ENCODE measurements around the gene CLDN19.
"Not testable (repeated sequence)": the region's sequence is repeated elsewhere in the genome, so short reads cannot be mapped to it uniquely, and the experiment has no call there.

Gene CLDN19

GRCh38 chr1:42730988-42731387, 9.0 kb downstream of the CLDN19 start:
- H3K36me3 ChIP-seq (ENCODE audit: control insufficient read depth, insufficient read depth, low read length): no peaks in the 10 kb centered on the region

GRCh38 chr1:42730002-42730401, 10.0 kb downstream of the CLDN19 start:
- Histone ChIP-seq H3K36me3 (ENCODE audit: control insufficient read depth, insufficient read depth, low read length) (no peaks in the 10 kb centered on the region), H3K9me3 (ENCODE audit: control insufficient read depth, low read length) (no peaks in the 10 kb centered on the region), H3K27ac (ENCODE audit: low read depth, low read length, severe bottlenecking) (no peak overlapping the region), H3K4me3 (ENCODE audit: extremely low read depth, insufficient read depth, low read length, poor library complexity, severe bottlenecking) (no peak overlapping the region), H3K4me1 (ENCODE audit: control insufficient read depth, insufficient read depth, low read length, poor library complexity, severe bottlenecking) (no peaks in the 10 kb centered on the region)
- WGBS, 2 experiments (ENCODE audit: insufficient coverage in 2 of 2): no CpG with 5 or more reads among the region's 3 CpGs

More at GRCh38 chr1:42730988-42731387, 9.0 kb downstream of the CLDN19 start:
- Histone ChIP-seq H3K27ac (ENCODE audit: low read depth, low read length, severe bottlenecking) (no peak overlapping the region), H3K4me1 (ENCODE audit: control insufficient read depth, insufficient read depth, low read length, poor library complexity, severe bottlenecking) (peaks cover 2% of the 10 kb centered on the region), H3K4me3 (ENCODE audit: extremely low read depth, insufficient read depth, low read length, poor library complexity, severe bottlenecking) (no peak overlapping the region), H3K9me3 (ENCODE audit: control insufficient read depth, low read length) (no peaks in the 10 kb centered on the region)
- WGBS, 2 experiments (ENCODE audit: insufficient coverage in 2 of 2): 33 to 100% methylated on average over 1 of the region's 4 CpGs

- H3K9me3 ChIP-seq (ENCODE audit: control insufficient read depth, low read length); H3K27ac ChIP-seq (ENCODE audit: low read depth, low read length, severe bottlenecking): not testable (repeated sequence)
- WGBS, 2 experiments (ENCODE audit: insufficient coverage in 2 of 2): 100% methylated on average over 1 of the region's 4 CpGs; no CpG with 5 or more reads in 1 of the 2 experiments
These were observed 14.2 kb downstream of the CLDN19 start for GRCh38 chr1:42725820-42726219.

GRCh38 chr1:42723511-42723910, 16.5 kb downstream of the CLDN19 start:
- Histone ChIP-seq H3K27ac (ENCODE audit: low read depth, low read length, severe bottlenecking) (no peak overlapping the region), H3K4me3 (ENCODE audit: extremely low read depth, insufficient read depth, low read length, poor library complexity, severe bottlenecking) (no peak overlapping the region), H3K9me3 (ENCODE audit: control insufficient read depth, low read length) (no peaks in the 10 kb centered on the region), H3K36me3 (ENCODE audit: control insufficient read depth, insufficient read depth, low read length) (no peaks in the 10 kb centered on the region), H3K4me1 (ENCODE audit: control insufficient read depth, insufficient read depth, low read length, poor library complexity, severe bottlenecking) (no peaks in the 10 kb centered on the region)
- WGBS, 2 experiments (ENCODE audit: insufficient coverage in 2 of 2): 96 to 100% methylated on average over 2 to 6 of the region's 6 CpGs

More at GRCh38 chr1:42725820-42726219, 14.2 kb downstream of the CLDN19 start:
- H3K36me3 ChIP-seq (ENCODE audit: control insufficient read depth, insufficient read depth, low read length); H3K4me1 ChIP-seq (ENCODE audit: control insufficient read depth, insufficient read depth, low read length, poor library complexity, severe bottlenecking); H3K4me3 ChIP-seq (ENCODE audit: extremely low read depth, insufficient read depth, low read length, poor library complexity, severe bottlenecking): not testable (repeated sequence)

GRCh38 chr1:42722403-42722802, 17.6 kb downstream of the CLDN19 start:
- not testable (repeated sequence) for H3K27ac ChIP-seq (ENCODE audit: low read depth, low read length, severe bottlenecking)

GRCh38 chr1:42721926-42722325, 18.1 kb downstream of the CLDN19 start:
- Histone ChIP-seq H3K27ac (ENCODE audit: low read depth, low read length, severe bottlenecking) (no peak overlapping the region), H3K9me3 (ENCODE audit: control insufficient read depth, low read length) (no peaks in the 10 kb centered on the region), H3K4me1 (ENCODE audit: control insufficient read depth, insufficient read depth, low read length, poor library complexity, severe bottlenecking) (no peaks in the 10 kb centered on the region), H3K4me3 (ENCODE audit: extremely low read depth, insufficient read depth, low read length, poor library complexity, severe bottlenecking) (no peak overlapping the region), H3K36me3 (ENCODE audit: control insufficient read depth, insufficient read depth, low read length) (no peaks in the 10 kb centered on the region)
- WGBS, 2 experiments (ENCODE audit: insufficient coverage in 2 of 2): 100% methylated on average over 1 of the region's 3 CpGs; no CpG with 5 or more reads in 1 of the 2 experiments

More at GRCh38 chr1:42722403-42722802, 17.6 kb downstream of the CLDN19 start:
- H3K4me3 ChIP-seq (ENCODE audit: extremely low read depth, insufficient read depth, low read length, poor library complexity, severe bottlenecking); H3K4me1 ChIP-seq (ENCODE audit: control insufficient read depth, insufficient read depth, low read length, poor library complexity, severe bottlenecking); H3K36me3 ChIP-seq (ENCODE audit: control insufficient read depth, insufficient read depth, low read length); H3K9me3 ChIP-seq (ENCODE audit: control insufficient read depth, low read length): not testable (repeated sequence)
- WGBS, 2 experiments (ENCODE audit: insufficient coverage in 2 of 2): 80% methylated on average over 1 of the region's 2 CpGs; no CpG with 5 or more reads in 1 of the 2 experiments

GRCh38 chr1:42720868-42721267, 19.2 kb downstream of the CLDN19 start:
- no peaks in the 10 kb centered on the region for H3K4me1 ChIP-seq (ENCODE audit: control insufficient read depth, insufficient read depth, low read length, poor library complexity, severe bottlenecking)
- no peaks in the 10 kb centered on the region for H3K9me3 ChIP-seq (ENCODE audit: control insufficient read depth, low read length)
- H3K36me3 ChIP-seq (ENCODE audit: control insufficient read depth, insufficient read depth, low read length): peaks cover 10% of the 10 kb centered on the region
- H3K27ac ChIP-seq (ENCODE audit: low read depth, low read length, severe bottlenecking): no peak overlapping the region
- 100% methylated on average over 1 of the region's 1 CpG; no CpG with 5 or more reads in 1 of the 2 experiments for WGBS, 2 experiments (ENCODE audit: insufficient coverage in 2 of 2)
- H3K4me3 ChIP-seq (ENCODE audit: extremely low read depth, insufficient read depth, low read length, poor library complexity, severe bottlenecking): no peak overlapping the region

GRCh38 chr1:42714441-42714840, 25.6 kb downstream of the CLDN19 start:
- not testable (repeated sequence) for H3K4me1 ChIP-seq (ENCODE audit: control insufficient read depth, insufficient read depth, low read length, poor library complexity, severe bottlenecking); H3K4me3 ChIP-seq (ENCODE audit: extremely low read depth, insufficient read depth, low read length, poor library complexity, severe bottlenecking); H3K9me3 ChIP-seq (ENCODE audit: control insufficient read depth, low read length); H3K27ac ChIP-seq (ENCODE audit: low read depth, low read length, severe bottlenecking)
- peaks cover 56% of the 10 kb centered on the region for H3K36me3 ChIP-seq (ENCODE audit: control insufficient read depth, insufficient read depth, low read length)

- no peak overlapping the region for H3K4me3 ChIP-seq (ENCODE audit: extremely low read depth, insufficient read depth, low read length, poor library complexity, severe bottlenecking)
- no peaks in the 10 kb centered on the region for H3K9me3 ChIP-seq (ENCODE audit: control insufficient read depth, low read length)
- no peak overlapping the region for H3K27ac ChIP-seq (ENCODE audit: low read depth, low read length, severe bottlenecking)
- peaks cover 62% of the 10 kb centered on the region for H3K36me3 ChIP-seq (ENCODE audit: control insufficient read depth, insufficient read depth, low read length)
- H3K4me1 ChIP-seq (ENCODE audit: control insufficient read depth, insufficient read depth, low read length, poor library complexity, severe bottlenecking): no peaks in the 10 kb centered on the region
These were observed 26.7 kb downstream of the CLDN19 start for GRCh38 chr1:42713293-42713692.

- WGBS, 2 experiments (ENCODE audit: insufficient coverage in 2 of 2): no CpG with 5 or more reads among the region's 3 CpGs
- H3K4me1 ChIP-seq (ENCODE audit: control insufficient read depth, insufficient read depth, low read length, poor library complexity, severe bottlenecking); H3K9me3 ChIP-seq (ENCODE audit: control insufficient read depth, low read length); H3K27ac ChIP-seq (ENCODE audit: low read depth, low read length, severe bottlenecking); H3K4me3 ChIP-seq (ENCODE audit: extremely low read depth, insufficient read depth, low read length, poor library complexity, severe bottlenecking): not testable (repeated sequence)
- H3K36me3 ChIP-seq (ENCODE audit: control insufficient read depth, insufficient read depth, low read length): peaks cover 66% of the 10 kb centered on the region
These were observed 27.2 kb downstream of the CLDN19 start for GRCh38 chr1:42712808-42713207.

- Histone ChIP-seq H3K4me3 (ENCODE audit: extremely low read depth, insufficient read depth, low read length, poor library complexity, severe bottlenecking) (no peak overlapping the region), H3K9me3 (ENCODE audit: control insufficient read depth, low read length) (no peaks in the 10 kb centered on the region), H3K27ac (ENCODE audit: low read depth, low read length, severe bottlenecking) (no peak overlapping the region), H3K36me3 (ENCODE audit: control insufficient read depth, insufficient read depth, low read length) (peaks cover 90% of the 10 kb centered on the region), H3K4me1 (ENCODE audit: control insufficient read depth, insufficient read depth, low read length, poor library complexity, severe bottlenecking) (no peaks in the 10 kb centered on the region)
- 92 to 100% methylated on average over 5 to 6 of the region's 7 CpGs for WGBS, 2 experiments (ENCODE audit: insufficient coverage in 2 of 2)
These were observed 36.1 kb downstream of the CLDN19 start for GRCh38 chr1:42703888-42704464.
